Pancreas (tissue), 10 donors: ENCODE measurements around the gene THUMPD2. TPM values are rescaled to one million over a fixed set of nuclear protein-coding genes. Genes with fewer than 3 reads are reported as not detected.

Source experiments
- ATAC-seq, 4 donors: fragments of 200-7000 bp; cut with Tn5 transposase; one replicate each; pipeline versions ENCODE4 v1.8.0 to v1.9.1; 2020; ENCODE audit warnings: mild to moderate bottlenecking in 4 of 4, moderate library complexity in 4 of 4
- DNase-seq, 6 donors: peaks; one replicate each; pipeline ENCODE4 v3.0.0-alpha.2; 2020
- FAIRE-seq: peaks from 2 replicates; lab custom pipeline; 2012; peaks lifted over from hg19 to GRCh38; lab: Jason Lieb, UNC
- H3K27ac ChIP-seq, 4 donors: fragments of 200-600 bp; sonication (generic); 1 replicate in 3 of 4; 2 replicates in 1 of 4; pipeline versions ENCODE4 v1.5.0 to v1.8.0; 2020
- H3K27me3 ChIP-seq, 4 donors: fragments of 200-600 bp; one replicate each; pipeline ENCODE4 v1.8.0; 2021
- H3K36me3 ChIP-seq, 3 donors: fragments of 200-600 bp; sonication (generic) in 1 of 3; one replicate each; pipeline versions ENCODE4 v1.5.0 to v1.8.0; 2020 to 2021
- H3K4me1 ChIP-seq, 3 donors: fragments of 200-600 bp; one replicate each; pipeline ENCODE4 v1.8.0; 2021
- H3K4me3 ChIP-seq, 4 donors: fragments of 200-600 bp; sonication (generic) in 2 of 4; one replicate each; pipeline versions ENCODE4 v1.5.0 to v1.8.0; 2020 to 2021
- H3K9me3 ChIP-seq, 4 donors: fragments of 200-600 bp; one replicate each; pipeline ENCODE4 v1.8.0; 2021
- WGBS, 2 donors: extraction: QIAGEN DNeasy Blood & Tissue Kit; methylation state at CpG; one replicate each; pipeline ENCODE4 v1.1.7; 2013; 5-methylcytosine and 5-hydroxymethylcytosine counted together
- intact Hi-C, 3 donors: fragments of 100-400 bp; cut with DNase I; formaldehyde crosslinking; loops; one replicate each; pipeline versions ENCODE4 v1.11.1 to v1.14.2; 2022
- polyA plus RNA-seq, 2 donors: library from polyadenylated mRNA; stranded (reverse); fragments of 200-250 nt; gene quantifications; one replicate each; pipeline ENCODE4 v1.2.3, GENCODE V29; 2013
- total RNA-seq, 6 donors: library from RNA; stranded (reverse); fragmentation: NEBNext Ultra II Directional in 4 of 6; extraction: Animal tissue kit (Norgen Biotek cat#: 25700) in 4 of 6; gene quantifications; one replicate each; pipeline versions ENCODE4 v1.2.1 to v1.2.4, GENCODE V29; 2021 to 2023
- TF ChIP-seq, protein P1 (sequence below), 4 donors: fragments of 200-600 bp; sonication (generic) in 3 of 4; IDR thresholded peaks; one replicate each; pipeline versions ENCODE4 v1.5.0 to v1.8.0; 2021; ENCODE audit warnings: antibody characterized with exemption in 4 of 4
- donor health status: healthy with polysubstance abuse.
- donor health status: DM: no; HTN: no; CAD: no; lungs with moderate emphysema.
- donor health status: DM: no; HTN: no; CAD: no.
- donor health status: control.
- donor health status: control.
- donor health status: Bipolar disorder and iron deficiency.
- donor health status: DM: yes; HTN: yes; CAD: no.
- donor health status: DM: no; HTN: no; CAD: no.
- donor health status: DM: no; HTN: no; CAD: no.
- donor health status: DM: yes; HTN: yes; CAD: no.

Gene THUMPD2
- total and polyA plus RNA-seq, 8 donors = 2.6 to 12.5 (median 5.0) TPM

- DNase-seq = no peak
- H3K27ac ChIP-seq = no peak overlapping the region
- no peak for FAIRE-seq
- H3K4me1 ChIP-seq = peaks cover 0 to 11% (median 4%) of the 10 kb centered on the region in 3 donors
- TF ChIP-seq, protein P1, sequence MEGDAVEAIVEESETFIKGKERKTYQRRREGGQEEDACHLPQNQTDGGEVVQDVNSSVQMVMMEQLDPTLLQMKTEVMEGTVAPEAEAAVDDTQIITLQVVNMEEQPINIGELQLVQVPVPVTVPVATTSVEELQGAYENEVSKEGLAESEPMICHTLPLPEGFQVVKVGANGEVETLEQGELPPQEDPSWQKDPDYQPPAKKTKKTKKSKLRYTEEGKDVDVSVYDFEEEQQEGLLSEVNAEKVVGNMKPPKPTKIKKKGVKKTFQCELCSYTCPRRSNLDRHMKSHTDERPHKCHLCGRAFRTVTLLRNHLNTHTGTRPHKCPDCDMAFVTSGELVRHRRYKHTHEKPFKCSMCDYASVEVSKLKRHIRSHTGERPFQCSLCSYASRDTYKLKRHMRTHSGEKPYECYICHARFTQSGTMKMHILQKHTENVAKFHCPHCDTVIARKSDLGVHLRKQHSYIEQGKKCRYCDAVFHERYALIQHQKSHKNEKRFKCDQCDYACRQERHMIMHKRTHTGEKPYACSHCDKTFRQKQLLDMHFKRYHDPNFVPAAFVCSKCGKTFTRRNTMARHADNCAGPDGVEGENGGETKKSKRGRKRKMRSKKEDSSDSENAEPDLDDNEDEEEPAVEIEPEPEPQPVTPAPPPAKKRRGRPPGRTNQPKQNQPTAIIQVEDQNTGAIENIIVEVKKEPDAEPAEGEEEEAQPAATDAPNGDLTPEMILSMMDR (IDR thresholded peaks at IDR 0.05) = no peak
- no peaks in the 10 kb centered on the region for H3K27me3 ChIP-seq
- no peaks in the 10 kb centered on the region for H3K9me3 ChIP-seq
- intact Hi-C loops = no loop called here
- 89 to 95% methylated on average over 6 of the region's 6 CpGs for WGBS, 2 donors
- H3K4me3 ChIP-seq = no peak overlapping the region
- no peak for ATAC-seq
- no peaks in the 10 kb centered on the region for H3K36me3 ChIP-seq
Measured at GRCh38 chr2:39779927-39780326, 869 bp upstream of the THUMPD2 start.

GRCh38 chr2:39779341-39779851, 338 bp upstream of the THUMPD2 start:
- H3K27me3 ChIP-seq = no peaks in the 10 kb centered on the region
- 12 to 22% methylated on average over 9 of the region's 9 CpGs for WGBS, 2 donors
- no peak for DNase-seq
- peak in 3 of 4 donors; percentile 5 to 14 (median 12) for ATAC-seq
- no peaks in the 10 kb centered on the region for H3K36me3 ChIP-seq
- TF ChIP-seq, protein P1 (IDR thresholded peaks at IDR 0.05) = no peak
- peak overlapping the region in 3 of 4 donors; percentile 80 to 95 (median 87) for H3K4me3 ChIP-seq
- no peaks in the 10 kb centered on the region for H3K9me3 ChIP-seq
- intact Hi-C loops = no loop called here
- peak overlapping the region in 1 of 4 donors; percentile 86 for H3K27ac ChIP-seq
- no peak for FAIRE-seq
- H3K4me1 ChIP-seq = peaks cover 3 to 13% (median 4%) of the 10 kb centered on the region in 3 donors

DNA sequence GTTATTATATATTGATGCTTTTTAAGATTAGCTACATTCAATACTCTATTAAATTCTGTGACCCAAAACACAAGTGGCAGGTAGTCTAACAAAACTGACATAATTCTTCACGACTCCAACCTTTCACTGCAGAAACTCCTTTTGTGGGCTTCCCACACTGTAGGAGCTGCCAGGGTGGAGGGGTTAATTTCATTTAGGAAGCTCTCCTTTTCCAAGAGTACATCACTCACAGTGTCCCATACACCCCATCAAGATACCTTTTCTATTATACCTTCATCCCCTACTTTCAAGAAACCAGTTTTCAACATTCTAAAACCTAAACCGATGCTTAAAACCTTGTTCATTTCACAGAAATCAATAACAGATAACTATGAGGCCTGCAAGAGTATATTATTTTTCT, 825 bp downstream of the THUMPD2 start:
- Histone ChIP-seq H3K4me1 (peaks cover 8 to 20% (median 10%) of the 10 kb centered on the region in 3 donors), H3K27me3 (no peaks in the 10 kb centered on the region), H3K36me3 (no peaks in the 10 kb centered on the region), H3K9me3 (no peaks in the 10 kb centered on the region), H3K27ac (peak overlapping the region in 2 of 4 donors; percentile 85 to 86), H3K4me3 (peak overlapping the region; percentile 80 to 95 (median 84))
- TF ChIP-seq, protein P1 (IDR thresholded peaks at IDR 0.05) = no peak
- no peak for DNase-seq
- ATAC-seq = peak in 2 of 4 donors; percentile 11 to 17
- no peak for FAIRE-seq
- 1 to 3% methylated on average over 2 of the region's 2 CpGs for WGBS, 2 donors
- intact Hi-C loops = no loop called here

GRCh38 chr2:39772812-39773152, 6.3 kb downstream of the THUMPD2 start:
- intact Hi-C loops = no loop called here
- DNase-seq (no peak), FAIRE-seq (no peak), ATAC-seq (no peak)
- 64 to 69% methylated on average over 1 of the region's 1 CpG for WGBS, 2 donors
- Histone ChIP-seq H3K9me3 (no peaks in the 10 kb centered on the region), H3K27me3 (no peaks in the 10 kb centered on the region), H3K4me3 (no peak overlapping the region), H3K36me3 (no peaks in the 10 kb centered on the region), H3K4me1 (peaks cover 8 to 26% (median 10%) of the 10 kb centered on the region in 3 donors), H3K27ac (no peak overlapping the region)
- TF ChIP-seq, protein P1 (IDR thresholded peaks at IDR 0.05) = no peak

DNA sequence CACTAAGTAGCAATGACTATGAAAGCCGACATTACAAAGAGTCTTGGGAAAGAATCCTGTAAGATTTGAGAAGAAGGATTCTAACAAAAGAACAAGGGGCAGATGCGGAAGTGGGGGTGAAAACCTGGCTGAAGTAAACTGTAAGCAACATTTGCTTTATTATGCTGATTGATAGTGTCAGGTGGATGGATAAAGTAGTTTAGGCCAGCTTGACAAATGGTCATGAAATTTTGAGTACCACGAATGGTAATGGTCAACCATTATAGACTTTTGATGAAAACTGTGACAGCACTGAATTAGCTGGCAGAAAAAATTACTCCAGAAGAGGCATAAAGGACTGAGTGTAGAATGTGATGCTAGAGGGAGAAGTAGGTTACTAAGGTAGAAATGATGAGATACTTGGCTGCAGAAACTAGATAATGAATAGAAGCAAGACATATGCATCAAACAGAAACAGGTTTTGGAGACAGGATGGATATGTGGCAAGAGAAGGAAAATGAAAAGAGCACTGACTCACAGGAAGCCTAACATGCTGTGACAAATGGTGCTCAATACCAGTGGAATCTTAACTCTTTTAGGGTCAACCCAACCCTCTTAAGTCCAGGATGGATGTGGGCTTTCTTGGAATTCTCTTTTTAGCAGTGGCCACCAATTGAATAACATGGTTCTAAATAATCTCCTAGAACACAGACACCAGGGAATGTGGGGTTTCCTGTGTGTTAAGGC, 6.8 kb downstream of the THUMPD2 start:
- intact Hi-C loops = no loop called here
- FAIRE-seq = no peak

More for the DNA sequence above, 6.8 kb downstream of the THUMPD2 start:
- no peak overlapping the region for H3K4me3 ChIP-seq
- no peak overlapping the region for H3K27ac ChIP-seq
- H3K9me3 ChIP-seq = no peaks in the 10 kb centered on the region
- H3K4me1 ChIP-seq = peaks cover 7 to 21% (median 10%) of the 10 kb centered on the region in 3 donors
- 87 to 93% methylated on average over 3 of the region's 3 CpGs for WGBS, 2 donors
- no peaks in the 10 kb centered on the region for H3K27me3 ChIP-seq
- TF ChIP-seq, protein P1 (IDR thresholded peaks at IDR 0.05) = no peak
- no peaks in the 10 kb centered on the region for H3K36me3 ChIP-seq
- ATAC-seq = no peak
- DNase-seq = no peak
